ENCODE data around the gene L3MBTL1. TPM values are rescaled to one million over a fixed set of nuclear protein-coding genes. Genes with fewer than 3 reads are reported as not detected.

The L3MBTL1 gene
- polyA plus RNA-seq, 3 donors: 0.31 to 9.0 (median 0.36) TPM

DNA sequence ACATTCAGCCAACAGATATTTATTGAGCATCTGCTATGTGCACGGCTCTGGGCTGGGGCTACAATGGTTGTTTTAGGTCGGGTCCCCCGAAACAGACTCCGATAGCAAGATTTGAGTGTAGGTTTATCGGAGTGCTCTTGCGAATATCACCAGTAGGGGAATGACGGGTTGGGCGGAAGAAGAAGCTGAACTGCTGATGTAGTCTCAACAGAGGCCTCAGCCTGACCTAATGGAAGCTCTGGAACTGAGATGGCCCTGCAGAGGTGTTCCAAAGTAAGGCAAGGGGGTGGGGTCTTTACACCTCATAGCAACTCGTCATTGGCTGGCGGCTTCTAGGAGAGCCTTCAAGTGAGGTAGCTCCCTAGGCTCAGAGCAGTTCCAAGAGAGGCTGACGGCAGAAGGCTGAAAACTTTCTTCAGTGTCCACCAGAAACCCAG, 1.1 kb downstream of the L3MBTL1 start:
- TF ChIP-seq, protein P1, sequence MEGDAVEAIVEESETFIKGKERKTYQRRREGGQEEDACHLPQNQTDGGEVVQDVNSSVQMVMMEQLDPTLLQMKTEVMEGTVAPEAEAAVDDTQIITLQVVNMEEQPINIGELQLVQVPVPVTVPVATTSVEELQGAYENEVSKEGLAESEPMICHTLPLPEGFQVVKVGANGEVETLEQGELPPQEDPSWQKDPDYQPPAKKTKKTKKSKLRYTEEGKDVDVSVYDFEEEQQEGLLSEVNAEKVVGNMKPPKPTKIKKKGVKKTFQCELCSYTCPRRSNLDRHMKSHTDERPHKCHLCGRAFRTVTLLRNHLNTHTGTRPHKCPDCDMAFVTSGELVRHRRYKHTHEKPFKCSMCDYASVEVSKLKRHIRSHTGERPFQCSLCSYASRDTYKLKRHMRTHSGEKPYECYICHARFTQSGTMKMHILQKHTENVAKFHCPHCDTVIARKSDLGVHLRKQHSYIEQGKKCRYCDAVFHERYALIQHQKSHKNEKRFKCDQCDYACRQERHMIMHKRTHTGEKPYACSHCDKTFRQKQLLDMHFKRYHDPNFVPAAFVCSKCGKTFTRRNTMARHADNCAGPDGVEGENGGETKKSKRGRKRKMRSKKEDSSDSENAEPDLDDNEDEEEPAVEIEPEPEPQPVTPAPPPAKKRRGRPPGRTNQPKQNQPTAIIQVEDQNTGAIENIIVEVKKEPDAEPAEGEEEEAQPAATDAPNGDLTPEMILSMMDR (IDR thresholded peaks at IDR 0.05): no peak
- Mint-ChIP-seq H3K36me3 (no peaks in the 10 kb centered on the region), H3K27ac (no peak overlapping the region), H3K27me3 (ENCODE audit: low read depth in 3 of 3) (peaks cover 39 to 54% (median 47%) of the 10 kb centered on the region in 3 donors), H3K9me3 (peaks cover 0 to 11% (median 0%) of the 10 kb centered on the region in 7 donors), H3K4me3 (peak overlapping the region in 1 of 2 donors; percentile 87), H3K4me1 (peaks cover 15% of the 10 kb centered on the region)
- Histone ChIP-seq H3K4me3 (replicated peaks in 1 of 3; ENCODE audit: low read depth in 2 of 3, low read length in 3 of 3) (peak overlapping the region in 1 of 3 experiments; percentile 78), H3K9me3 (replicated peaks in 1 of 2; ENCODE audit: control insufficient read depth in 1 of 2, insufficient read depth in 1 of 2, low read length in 2 of 2) (peaks cover 0 to 16% of the 10 kb centered on the region in 2 donors), H3K79me2 (ENCODE audit: insufficient read depth, low read length) (no peaks in the 10 kb centered on the region), H3K27me3 (ENCODE audit: control insufficient read depth in 2 of 2, insufficient read depth in 2 of 2, low read length in 2 of 2) (peaks cover 24 to 42% of the 10 kb centered on the region in 2 donors), H3K36me3 (replicated peaks in 1 of 2; ENCODE audit: control insufficient read depth in 1 of 2, insufficient read depth in 2 of 2, low read length in 2 of 2) (no peaks in the 10 kb centered on the region), H3K27ac (ENCODE audit: low read depth in 1 of 2, low read length in 2 of 2) (no peak overlapping the region), H2AFZ (ENCODE audit: insufficient read depth, low read depth, low read length, poor library complexity, severe bottlenecking) (peak overlapping the region; percentile 82), H3K4me2 (replicated peaks; ENCODE audit: extremely low read depth, low read length, poor library complexity, severe bottlenecking) (peak overlapping the region; percentile 85), H4K20me1 (ENCODE audit: insufficient read depth, low read length) (no peaks in the 10 kb centered on the region), H3K4me1 (ENCODE audit: control insufficient read depth in 1 of 2, insufficient read depth in 2 of 2, low read length in 2 of 2) (peaks cover 11 to 23% of the 10 kb centered on the region in 2 donors), H3K9ac (ENCODE audit: insufficient read depth, low read length, poor library complexity, severe bottlenecking) (no peak overlapping the region)
- 90% methylated on average over 9 of the region's 11 CpGs for WGBS (ENCODE audit: insufficient coverage)
- intact Hi-C loops (cut with micrococcal nuclease): no loop called here
- no peak for DNase-seq

DNA sequence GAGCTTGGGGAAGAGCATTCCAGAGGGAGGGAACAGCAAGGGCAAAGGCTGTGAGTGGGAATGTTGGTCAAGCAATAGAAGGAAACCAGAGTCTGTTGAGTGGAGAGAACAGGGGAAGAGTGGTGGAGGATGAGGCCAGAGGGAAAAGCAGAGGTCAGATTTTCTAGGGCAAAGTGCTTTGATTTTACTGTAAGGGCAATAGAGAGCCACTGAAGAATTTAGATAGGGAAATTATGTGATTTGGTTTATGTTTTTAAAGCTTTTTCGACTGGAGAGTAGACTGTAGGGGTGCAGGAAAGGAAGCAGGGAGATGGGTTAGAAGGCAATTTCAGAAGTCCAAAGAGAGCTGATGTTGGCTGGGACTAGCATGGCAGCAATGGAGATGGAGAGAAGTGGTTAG, 4.4 kb downstream of the L3MBTL1 start:
- Histone ChIP-seq H3K79me2 (ENCODE audit: insufficient read depth, low read length) (no peaks in the 10 kb centered on the region), H4K20me1 (ENCODE audit: insufficient read depth, low read length) (no peaks in the 10 kb centered on the region), H3K9ac (ENCODE audit: insufficient read depth, low read length, poor library complexity, severe bottlenecking) (no peak overlapping the region), H3K27me3 (ENCODE audit: control insufficient read depth in 2 of 2, insufficient read depth in 2 of 2, low read length in 2 of 2) (peaks cover 12 to 23% of the 10 kb centered on the region in 2 donors), H3K4me2 (replicated peaks; ENCODE audit: extremely low read depth, low read length, poor library complexity, severe bottlenecking) (no peak overlapping the region), H3K36me3 (replicated peaks in 1 of 2; ENCODE audit: control insufficient read depth in 1 of 2, insufficient read depth in 2 of 2, low read length in 2 of 2) (no peaks in the 10 kb centered on the region), H2AFZ (ENCODE audit: insufficient read depth, low read depth, low read length, poor library complexity, severe bottlenecking) (no peak overlapping the region), H3K9me3 (replicated peaks in 1 of 2; ENCODE audit: control insufficient read depth in 1 of 2, insufficient read depth in 1 of 2, low read length in 2 of 2) (peaks cover 0 to 14% of the 10 kb centered on the region in 2 donors), H3K4me3 (replicated peaks in 1 of 3; ENCODE audit: low read depth in 2 of 3, low read length in 3 of 3) (no peak overlapping the region), H3K27ac (ENCODE audit: low read depth in 1 of 2, low read length in 2 of 2) (no peak overlapping the region), H3K4me1 (ENCODE audit: control insufficient read depth in 1 of 2, insufficient read depth in 2 of 2, low read length in 2 of 2) (peaks cover 17 to 36% of the 10 kb centered on the region in 2 donors)
- peaks cover 0 to 13% (median 3%) of the 10 kb centered on the region in 7 donors for H3K9me3 Mint-ChIP-seq
- TF ChIP-seq, protein P1 (IDR thresholded peaks at IDR 0.05): no peak
- 100% methylated on average over 1 of the region's 1 CpG for WGBS (ENCODE audit: insufficient coverage)
- no peaks in the 10 kb centered on the region for H3K36me3 Mint-ChIP-seq
- H3K27ac Mint-ChIP-seq: peak overlapping the region in 1 of 7 donors; percentile 13
- intact Hi-C loops (cut with micrococcal nuclease): no loop called here
- peaks cover 24% of the 10 kb centered on the region for H3K4me1 Mint-ChIP-seq
- DNase-seq: no peak
- H3K4me3 Mint-ChIP-seq: no peak overlapping the region
- peaks cover 19 to 30% (median 29%) of the 10 kb centered on the region in 3 donors for H3K27me3 Mint-ChIP-seq (ENCODE audit: low read depth in 3 of 3)
